Measurements from ENCODE around the gene FAM117B.

Gene FAM117B

DNA sequence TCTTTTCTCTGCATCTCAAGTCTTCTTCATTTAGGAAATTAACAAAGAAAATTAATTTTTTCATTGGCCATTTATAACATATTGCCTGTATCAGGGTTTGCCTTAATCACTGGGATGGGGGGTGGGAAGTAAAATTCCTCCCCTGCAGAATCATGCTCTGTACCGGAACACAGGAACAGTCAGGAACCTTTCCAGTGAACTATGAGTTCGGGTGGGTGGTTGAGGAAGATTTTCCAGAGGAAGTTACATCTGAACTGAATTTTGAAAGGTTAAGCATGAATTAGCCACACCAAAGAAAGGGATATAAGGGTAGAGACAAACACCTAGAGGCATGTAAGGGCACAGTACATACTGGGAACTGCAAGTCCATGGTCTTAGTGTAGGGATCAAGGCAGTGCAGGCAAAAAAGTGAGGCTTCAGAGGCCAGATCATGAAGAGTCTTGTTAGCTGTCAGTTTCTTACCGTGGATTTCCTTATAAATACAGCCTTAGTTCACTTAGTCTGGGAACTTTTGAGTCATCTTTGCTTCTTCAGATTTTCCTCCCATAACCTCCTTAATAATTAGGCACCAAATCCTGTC, 55.6 kb downstream of the FAM117B start:
- DNase-seq (ENCODE audit: low spot score) = no peak
- TF ChIP-seq, protein P1, sequence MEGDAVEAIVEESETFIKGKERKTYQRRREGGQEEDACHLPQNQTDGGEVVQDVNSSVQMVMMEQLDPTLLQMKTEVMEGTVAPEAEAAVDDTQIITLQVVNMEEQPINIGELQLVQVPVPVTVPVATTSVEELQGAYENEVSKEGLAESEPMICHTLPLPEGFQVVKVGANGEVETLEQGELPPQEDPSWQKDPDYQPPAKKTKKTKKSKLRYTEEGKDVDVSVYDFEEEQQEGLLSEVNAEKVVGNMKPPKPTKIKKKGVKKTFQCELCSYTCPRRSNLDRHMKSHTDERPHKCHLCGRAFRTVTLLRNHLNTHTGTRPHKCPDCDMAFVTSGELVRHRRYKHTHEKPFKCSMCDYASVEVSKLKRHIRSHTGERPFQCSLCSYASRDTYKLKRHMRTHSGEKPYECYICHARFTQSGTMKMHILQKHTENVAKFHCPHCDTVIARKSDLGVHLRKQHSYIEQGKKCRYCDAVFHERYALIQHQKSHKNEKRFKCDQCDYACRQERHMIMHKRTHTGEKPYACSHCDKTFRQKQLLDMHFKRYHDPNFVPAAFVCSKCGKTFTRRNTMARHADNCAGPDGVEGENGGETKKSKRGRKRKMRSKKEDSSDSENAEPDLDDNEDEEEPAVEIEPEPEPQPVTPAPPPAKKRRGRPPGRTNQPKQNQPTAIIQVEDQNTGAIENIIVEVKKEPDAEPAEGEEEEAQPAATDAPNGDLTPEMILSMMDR (IDR thresholded peaks at IDR 0.05; ENCODE audit: borderline replicate concordance, control extremely low read depth, extremely low read depth, insufficient read depth, missing control alignments) = no peak
- in situ Hi-C loops (cut with MboI; ENCODE audit: low sequenced_read_pairs, unreplicated experiment) = no loop called here

DNA sequence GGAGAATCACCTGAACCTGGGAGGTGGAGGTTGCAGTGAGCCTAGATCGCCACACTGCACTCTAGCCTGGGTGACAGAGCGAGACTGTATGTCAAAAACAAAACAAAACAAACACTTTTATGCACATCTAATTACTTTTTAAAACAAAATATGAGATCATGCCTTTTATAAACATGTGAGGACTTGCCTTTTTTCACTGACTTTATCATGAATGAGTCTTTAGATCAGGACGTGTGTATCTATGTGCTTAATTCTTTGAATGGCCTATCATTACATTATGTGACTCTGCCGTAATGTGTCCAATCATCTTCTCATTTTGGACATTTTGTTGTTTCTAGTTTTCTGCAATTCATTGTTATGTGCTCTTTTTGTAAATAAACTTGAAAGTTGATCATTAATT, 58.7 kb downstream of the FAM117B start:
- TF ChIP-seq, protein P1 (IDR thresholded peaks at IDR 0.05; ENCODE audit: borderline replicate concordance, control extremely low read depth, extremely low read depth, insufficient read depth, missing control alignments) = no peak
- in situ Hi-C loops (cut with MboI; ENCODE audit: low sequenced_read_pairs, unreplicated experiment) = no loop called here
- DNase-seq (ENCODE audit: low spot score) = no peak

DNA sequence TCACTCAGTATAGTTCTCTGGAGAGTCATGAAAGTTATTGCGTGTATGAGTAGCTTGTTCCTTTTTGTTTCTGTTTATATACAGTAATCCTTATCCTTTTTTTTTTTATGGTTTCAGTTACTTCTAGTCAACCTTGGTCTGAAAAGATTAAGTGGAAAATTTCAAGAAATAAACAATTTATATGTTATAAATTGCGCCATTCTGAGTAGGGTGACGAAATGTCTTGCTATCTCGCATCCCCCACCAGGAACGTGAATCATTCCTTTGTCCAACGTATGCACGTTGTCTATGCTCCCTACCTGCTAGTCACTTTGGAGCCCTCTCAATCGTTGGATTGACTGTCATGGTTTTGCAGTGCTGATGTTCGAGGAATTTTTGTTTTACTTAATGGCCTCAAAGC, 60.4 kb downstream of the FAM117B start:
- DNase-seq (ENCODE audit: low spot score) = no peak
- in situ Hi-C loops (cut with MboI; ENCODE audit: low sequenced_read_pairs, unreplicated experiment) = no loop called here
- TF ChIP-seq, protein P1 (IDR thresholded peaks at IDR 0.05; ENCODE audit: borderline replicate concordance, control extremely low read depth, extremely low read depth, insufficient read depth, missing control alignments) = no peak

DNA sequence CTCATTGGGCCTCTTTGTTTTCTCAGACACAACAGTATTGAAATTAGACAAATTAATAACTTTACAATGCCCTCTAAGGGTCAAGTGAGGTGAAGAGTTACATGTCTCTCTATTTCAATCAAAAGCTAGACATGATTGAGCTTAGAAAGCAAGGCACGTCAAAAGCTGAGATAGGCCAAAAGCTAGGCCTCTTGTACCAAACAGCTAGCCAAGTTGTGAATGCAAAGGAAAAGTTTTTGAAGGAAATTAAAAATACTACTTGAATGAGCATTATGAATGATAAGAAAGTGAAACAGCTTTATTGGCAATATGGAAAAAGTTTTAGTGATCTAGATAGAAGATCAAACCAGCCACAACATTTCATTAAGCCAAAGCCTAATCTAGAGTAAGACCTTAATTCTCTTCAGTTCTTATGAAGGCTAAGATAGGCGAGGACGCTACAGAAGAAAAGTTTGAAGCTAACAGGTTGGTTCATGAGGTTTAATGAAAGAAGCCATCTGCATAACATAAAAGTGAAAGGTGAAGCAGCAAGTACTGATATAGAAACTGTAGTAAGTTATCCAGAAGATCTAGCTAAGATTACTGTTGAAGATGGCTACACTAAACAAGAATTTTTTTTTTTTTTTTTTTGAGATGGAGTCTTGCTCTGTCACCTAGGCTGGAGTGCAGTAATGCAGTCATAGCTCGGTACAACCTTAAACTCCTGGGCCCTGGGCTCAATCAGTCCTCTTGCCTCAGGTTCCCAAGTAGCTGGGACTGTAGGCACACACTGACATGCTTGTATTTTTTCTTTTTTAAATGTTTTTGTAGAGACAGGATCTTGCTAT, 65.5 kb downstream of the FAM117B start:
- in situ Hi-C loops (cut with MboI; ENCODE audit: low sequenced_read_pairs, unreplicated experiment) = no loop called here
- DNase-seq (ENCODE audit: low spot score) = no peak
- TF ChIP-seq, protein P1 (IDR thresholded peaks at IDR 0.05; ENCODE audit: borderline replicate concordance, control extremely low read depth, extremely low read depth, insufficient read depth, missing control alignments) = no peak

DNA sequence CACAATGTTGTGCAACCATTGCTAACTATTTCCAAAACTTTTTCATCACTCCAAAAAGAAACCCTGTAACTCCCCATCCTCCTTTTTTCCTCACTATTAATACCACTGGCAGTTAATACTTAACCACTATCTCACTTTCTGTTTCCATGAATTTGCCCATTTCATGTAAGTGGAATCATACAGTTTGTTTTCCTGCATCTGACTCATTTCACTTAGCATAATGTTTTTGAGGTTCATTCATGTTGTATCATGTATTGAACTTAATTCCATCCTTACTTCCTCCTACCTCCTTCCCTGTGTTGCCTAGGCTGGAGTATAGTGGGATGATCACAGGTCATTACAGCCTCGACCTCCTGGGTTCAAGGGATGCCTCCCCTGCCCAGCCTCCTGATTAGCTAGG, 68.3 kb downstream of the FAM117B start:
- DNase-seq (ENCODE audit: low spot score) = no peak
- in situ Hi-C loops (cut with MboI; ENCODE audit: low sequenced_read_pairs, unreplicated experiment) = no loop called here
- TF ChIP-seq, protein P1 (IDR thresholded peaks at IDR 0.05; ENCODE audit: borderline replicate concordance, control extremely low read depth, extremely low read depth, insufficient read depth, missing control alignments) = no peak

DNA sequence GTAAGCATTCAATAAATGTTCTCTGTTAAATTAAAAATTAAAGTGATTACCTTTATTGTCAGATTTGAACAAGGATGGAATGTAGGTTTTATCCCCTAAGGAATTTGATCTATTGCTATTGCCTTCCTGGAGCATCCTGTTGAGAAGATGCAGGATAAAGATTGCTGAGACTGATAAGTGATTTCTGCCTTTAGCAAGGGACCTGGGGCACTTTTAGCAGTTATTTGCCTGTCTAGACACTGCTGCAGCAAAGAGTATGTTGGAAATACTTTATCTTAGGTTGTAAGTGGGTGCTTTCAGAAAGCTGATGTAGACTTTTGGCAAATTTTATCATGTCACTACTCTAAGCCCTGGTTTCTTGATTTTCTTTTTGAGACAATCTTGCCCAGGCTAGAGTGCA, 69.5 kb downstream of the FAM117B start:
- DNase-seq (ENCODE audit: low spot score) = no peak
- TF ChIP-seq, protein P1 (IDR thresholded peaks at IDR 0.05; ENCODE audit: borderline replicate concordance, control extremely low read depth, extremely low read depth, insufficient read depth, missing control alignments) = no peak
- in situ Hi-C loops (cut with MboI; ENCODE audit: low sequenced_read_pairs, unreplicated experiment) = no loop called here

Data from GM13976 (cell line).